Measurements from ENCODE around the gene RUNDC1. TPM values are rescaled to one million over a fixed set of nuclear protein-coding genes. Genes with fewer than 3 reads are reported as not detected.
"Not testable (repeated sequence)": the region's sequence is repeated elsewhere in the genome, so short reads cannot be mapped to it uniquely, and the experiment has no call there.

The RUNDC1 gene
- total RNA-seq, 1 donor from 2014 or later, result 13.3 TPM

DNA sequence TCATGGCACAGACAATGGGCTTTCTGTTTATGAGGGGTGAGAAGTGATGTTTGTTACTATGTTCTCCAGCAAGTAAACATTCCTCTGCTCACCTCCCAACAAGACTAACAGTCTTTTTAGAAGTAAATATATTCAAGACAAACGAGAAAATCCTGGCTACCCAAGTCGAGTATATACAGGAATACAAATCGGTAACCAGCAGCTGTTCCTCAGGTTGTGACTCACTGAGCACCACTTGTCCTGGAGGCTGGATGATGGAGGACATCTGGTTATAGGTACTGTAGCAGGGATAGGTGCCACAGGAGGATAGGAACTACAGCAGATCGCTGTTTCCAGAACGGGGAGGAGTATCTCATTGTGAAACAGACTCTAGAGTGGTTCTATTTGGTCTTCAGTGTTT is 12.5 kb downstream of the RUNDC1 start:
- no peak for DNase-seq

- not testable (repeated sequence) for DNase-seq
Observed at GRCh38 chr17:42993913-42994312, 13.5 kb downstream of the RUNDC1 start.

- DNase-seq, result no peak
Observed at GRCh38 chr17:42997390-42997983, 17.1 kb downstream of the RUNDC1 start.

- DNase-seq, result peak; percentile 97
Observed at GRCh38 chr17:42997984-42998938, 17.9 kb downstream of the RUNDC1 start, which contains the start of gene RPL27. RPL27 (plus strand) TSS chr17:42998419; CDS start chr17:42998751, 332 bp downstream.

GRCh38 chr17:42999003-42999525 is 18.7 kb downstream of the RUNDC1 start:
- no peak for DNase-seq

DNA sequence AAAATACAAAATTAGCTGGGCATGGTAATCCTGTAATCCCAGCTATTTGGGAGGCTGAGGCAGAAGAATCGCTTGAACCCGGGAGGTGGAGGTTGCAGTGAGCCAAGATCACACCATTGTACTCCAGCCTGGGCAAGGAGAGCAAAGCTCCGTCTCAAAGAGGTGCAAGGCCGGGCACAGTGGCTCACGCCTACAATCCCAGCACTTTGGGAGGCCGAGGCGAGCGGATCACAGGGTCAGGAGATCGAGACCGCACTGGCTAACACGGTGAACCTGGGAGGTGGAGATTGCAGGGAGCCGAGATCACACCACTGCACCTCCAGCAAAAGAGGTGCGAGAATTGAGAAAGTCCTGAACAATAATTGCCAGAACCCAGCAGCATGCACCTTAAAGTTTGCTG is 20.5 kb downstream of the RUNDC1 start:
- not testable (repeated sequence) for DNase-seq

- no peak for DNase-seq
Observed at GRCh38 chr17:43003542-43004172, 23.3 kb downstream of the RUNDC1 start.

DNA sequence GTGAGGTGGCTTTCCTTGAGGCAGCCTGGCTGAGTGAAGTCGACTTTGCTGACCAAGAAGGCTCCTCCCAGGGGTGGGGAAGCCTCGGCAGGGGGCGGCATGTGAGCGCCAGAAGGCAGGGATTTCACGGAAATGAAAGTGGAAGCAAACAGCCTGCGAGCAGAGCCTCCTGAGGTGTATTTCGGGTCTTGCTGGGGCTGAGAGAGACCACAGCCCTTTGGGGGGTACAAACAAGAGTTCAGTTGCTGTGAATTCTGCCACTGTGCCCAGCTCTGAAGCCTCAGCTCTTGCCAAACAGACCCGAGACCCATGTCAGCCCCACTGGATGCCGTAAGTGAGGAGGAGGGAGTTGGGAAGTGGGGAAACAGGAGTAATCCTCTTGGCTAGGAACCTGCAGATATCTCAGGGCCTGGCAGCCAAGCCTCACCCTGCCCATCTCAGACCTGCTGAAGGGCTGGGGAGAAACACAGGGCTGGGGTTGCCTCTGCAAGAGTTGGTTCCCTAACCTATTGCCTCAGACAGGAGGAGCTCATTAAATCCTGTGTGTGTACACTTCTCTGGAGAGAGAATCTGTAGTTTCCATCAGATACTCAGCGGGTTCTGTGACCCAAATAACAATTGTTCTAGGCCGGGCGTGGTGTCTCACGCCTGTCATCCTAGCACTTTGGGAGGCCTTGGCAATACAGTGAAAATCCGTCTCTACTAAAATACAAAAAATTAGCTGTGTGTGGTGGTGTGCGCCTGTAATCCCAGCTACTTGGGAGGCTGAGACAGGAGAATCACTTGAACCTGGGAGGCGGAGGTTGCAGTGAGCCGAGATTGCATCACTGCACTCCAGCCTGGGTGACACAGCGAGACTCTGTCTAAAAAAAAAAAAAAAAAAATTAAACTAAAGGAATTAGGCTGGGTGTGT is 26.5 kb downstream of the RUNDC1 start, which contains the start of gene IFI35:
Gene IFI35 (plus strand): TSS at position 146 of the 913 bp plus-strand sequence. CDS start 164 bp downstream, at position 310.
- no peak for DNase-seq

DNA sequence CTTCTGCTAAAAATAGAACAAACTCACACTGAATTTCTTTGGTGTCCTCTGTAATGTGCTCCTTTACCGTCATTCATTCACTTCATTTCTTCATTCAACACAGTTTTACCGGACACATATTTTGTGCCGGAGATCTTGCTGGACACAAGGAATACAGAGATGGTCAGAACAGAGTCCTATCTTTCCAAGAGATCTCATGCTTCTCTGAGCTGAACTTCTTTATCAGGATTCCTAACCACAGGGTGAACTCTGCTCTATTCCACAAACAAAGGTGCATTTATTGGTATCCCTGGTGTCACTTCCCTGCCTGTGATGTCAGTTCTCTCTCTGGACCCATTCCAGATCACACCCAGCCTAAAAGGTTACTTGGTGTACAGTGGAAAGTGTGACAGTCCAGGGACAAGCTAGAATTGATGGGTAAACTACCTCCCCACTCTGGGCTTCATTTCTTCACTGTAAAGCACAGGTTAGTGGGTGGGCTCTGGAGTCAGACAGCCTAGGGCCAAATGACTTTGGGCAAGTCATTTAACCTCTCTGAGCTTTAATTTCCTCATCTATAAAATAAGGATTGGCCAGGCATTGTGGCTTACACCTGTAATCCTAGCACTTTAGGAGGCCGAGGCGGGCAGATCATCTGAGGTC is 30.4 kb downstream of the RUNDC1 start:
- no peak for DNase-seq

GRCh38 chr17:43011728-43012472 is 31.5 kb downstream of the RUNDC1 start:
- DNase-seq, result no peak

DNA sequence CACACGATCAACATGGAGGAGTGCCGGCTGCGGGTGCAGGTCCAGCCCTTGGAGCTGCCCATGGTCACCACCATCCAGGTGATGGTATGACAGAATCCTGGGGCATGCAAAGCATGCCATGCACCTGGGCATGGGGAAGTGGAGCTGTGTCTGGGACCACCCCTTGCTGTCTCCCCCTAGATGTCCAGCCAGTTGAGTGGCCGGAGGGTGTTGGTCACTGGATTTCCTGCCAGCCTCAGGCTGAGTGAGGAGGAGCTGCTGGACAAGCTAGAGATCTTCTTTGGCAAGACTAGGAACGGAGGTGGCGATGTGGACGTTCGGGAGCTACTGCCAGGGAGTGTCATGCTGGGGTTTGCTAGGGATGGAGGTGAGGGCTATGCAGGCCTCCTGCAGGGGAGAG is 32.9 kb downstream of the RUNDC1 start:
- no peak for DNase-seq

DNA sequence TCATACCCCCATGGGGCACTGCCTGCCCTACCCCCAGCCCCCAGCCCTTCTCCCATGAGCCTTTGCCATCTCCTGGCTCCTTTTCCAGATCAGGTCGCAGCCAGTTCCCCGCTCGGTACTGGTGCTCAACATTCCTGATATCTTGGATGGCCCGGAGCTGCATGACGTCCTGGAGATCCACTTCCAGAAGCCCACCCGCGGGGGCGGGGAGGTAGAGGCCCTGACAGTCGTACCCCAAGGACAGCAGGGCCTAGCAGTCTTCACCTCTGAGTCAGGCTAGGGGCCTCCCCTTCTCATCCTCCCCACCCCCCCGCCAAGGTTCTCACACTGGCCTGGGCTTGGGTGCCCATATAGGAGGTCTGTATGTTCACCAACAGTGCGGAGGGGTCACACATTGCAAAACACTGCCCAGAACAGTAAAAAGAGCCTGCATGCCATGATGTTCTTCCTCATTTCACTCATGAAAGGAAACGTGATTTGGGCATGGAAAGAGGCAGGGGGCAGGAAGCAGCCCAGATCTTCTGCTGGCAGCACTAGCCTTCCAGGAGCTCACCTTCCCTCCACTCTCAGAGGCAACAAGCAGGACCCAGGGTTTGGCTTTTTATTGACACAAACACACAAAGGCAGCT is 33.8 kb downstream of the RUNDC1 start:
- no peak for DNase-seq

- no peak for DNase-seq
Observed at GRCh38 chr17:43014649-43015542, 34.5 kb downstream of the RUNDC1 start.

GRCh38 chr17:43015579-43015978 is 35.2 kb downstream of the RUNDC1 start:
- DNase-seq, result no peak

DNA sequence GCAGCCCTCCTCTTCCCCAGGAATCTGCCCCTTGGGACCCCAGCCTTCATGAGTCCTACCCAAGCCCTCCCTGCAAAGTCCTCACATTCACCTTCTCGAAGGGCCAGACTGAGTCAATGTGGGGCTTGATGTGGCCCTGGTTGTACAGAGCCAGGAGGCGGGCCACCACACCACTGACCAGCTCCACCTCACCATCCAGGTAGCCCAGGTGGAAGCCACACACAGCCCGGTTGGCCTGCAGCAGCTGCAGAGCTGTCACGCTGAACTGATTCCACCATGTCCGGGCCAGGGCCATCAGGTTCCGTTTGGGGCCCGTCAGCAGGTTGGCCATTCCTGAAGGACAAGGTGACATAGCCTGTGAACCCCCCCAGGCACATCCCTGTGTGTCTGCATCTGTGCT is 35.9 kb downstream of the RUNDC1 start:
- no peak for DNase-seq

DNA sequence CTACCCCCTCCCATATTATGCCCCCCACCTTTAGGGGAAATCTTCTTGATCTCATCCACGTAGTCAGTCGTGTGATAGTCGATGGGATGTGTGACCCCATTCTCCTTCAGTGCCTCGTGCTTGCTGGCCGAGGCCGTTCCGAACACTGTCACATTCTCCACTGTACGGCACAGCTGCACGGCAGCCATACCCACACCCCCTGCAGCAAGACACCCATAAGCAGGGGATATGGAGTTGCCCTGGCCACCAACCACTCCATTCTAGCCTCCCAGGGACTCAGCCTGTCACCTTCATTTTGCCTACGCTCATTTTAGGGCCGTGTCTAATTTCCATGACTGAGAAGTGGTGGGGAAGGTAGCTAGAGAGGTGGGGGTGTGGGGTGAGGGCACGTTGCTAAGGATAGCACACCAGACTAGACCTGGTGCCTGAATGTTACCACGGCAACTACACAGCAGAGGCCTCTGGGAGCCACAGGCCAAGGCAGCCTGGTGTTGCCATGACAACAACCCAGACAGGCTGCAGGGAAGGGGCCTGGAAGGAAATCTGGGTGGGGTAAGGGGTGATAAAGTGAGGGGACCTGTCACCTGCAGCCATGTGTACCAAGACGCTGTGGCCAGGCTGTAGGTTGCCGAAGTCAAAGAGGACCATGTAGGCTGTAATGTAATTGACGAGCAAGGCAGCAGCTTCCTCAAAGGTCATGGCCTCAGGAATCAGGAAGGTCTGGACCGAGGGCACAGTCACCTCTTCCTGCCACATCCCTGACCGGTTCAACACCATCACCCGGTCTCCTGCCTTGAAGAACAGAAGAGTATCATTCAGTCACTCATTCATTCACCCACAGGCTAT is 37.9 kb downstream of the RUNDC1 start:
- no peak for DNase-seq

- DNase-seq, result no peak
Observed at GRCh38 chr17:43018932-43019331, 38.6 kb downstream of the RUNDC1 start.

DNA sequence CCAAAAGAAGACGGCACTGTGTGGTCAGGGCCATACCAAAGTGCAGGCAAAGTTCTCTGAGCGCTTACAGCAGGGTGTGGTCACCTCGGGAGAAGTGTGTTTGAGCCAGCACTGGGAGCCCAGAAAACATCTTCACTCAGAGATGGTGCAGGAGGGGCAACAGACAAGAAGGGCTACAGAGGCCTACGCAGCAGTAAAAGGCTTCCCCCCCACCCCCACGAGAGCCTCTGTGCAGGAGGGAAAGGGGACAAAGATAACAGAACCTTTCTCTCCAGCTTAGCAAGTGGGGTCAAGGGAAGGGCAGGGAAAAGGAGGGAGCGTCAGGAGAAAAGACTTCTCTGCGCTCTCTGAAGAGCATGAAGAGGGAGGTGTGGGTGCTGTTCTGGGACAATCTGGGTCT is 39.1 kb downstream of the RUNDC1 start:
- no peak for DNase-seq
